GM10266 (cell line): ENCODE data around the gene IRF5.
A peak's percentile ranks its signal among the peaks of the same experiment; 100 is the strongest.

Experiments
- DNase-seq: peaks from one replicate; pipeline ENCODE4 v3.0.0; 2012; ENCODE audit errors: extremely low spot score
- CTCF ChIP-seq: IDR thresholded peaks from 2 replicates; pipeline ENCODE4 v1.5.1; 2012; ENCODE audit warnings: mild to moderate bottlenecking, low read depth; ENCODE audit not compliant: control insufficient read depth, insufficient read depth; ENCODE audit errors: missing control alignments

The IRF5 gene

GRCh38 chr7:128918016-128918665 is 19.6 kb upstream of the IRF5 start:
- TF ChIP-seq CTCF, result no peak
- DNase-seq, result no peak

- TF ChIP-seq CTCF, result no peak
- no peak for DNase-seq
Measured at GRCh38 chr7:128919241-128919640, 18.5 kb upstream of the IRF5 start.

- TF ChIP-seq CTCF, result peak; percentile 22
- no peak for DNase-seq
Measured at GRCh38 chr7:128919881-128920799, 17.6 kb upstream of the IRF5 start.

- TF ChIP-seq CTCF, result no peak
- no peak for DNase-seq
Measured at GRCh38 chr7:128920913-128921582, 16.7 kb upstream of the IRF5 start.

GRCh38 chr7:128921866-128922440 is 15.8 kb upstream of the IRF5 start:
- no peak for TF ChIP-seq CTCF
- no peak for DNase-seq

GRCh38 chr7:128922496-128923410 is 15.0 kb upstream of the IRF5 start:
- no peak for TF ChIP-seq CTCF
- no peak for DNase-seq
